Measurements from ENCODE around the gene GPNMB. TPM values are rescaled to one million over a fixed set of nuclear protein-coding genes. Genes with fewer than 3 reads are reported as not detected.

GPNMB gene
- total RNA-seq, 1 donor from 2014 or later: 13.4 TPM

- Histone ChIP-seq H3K4me3 (ENCODE audit: low read depth, low read length) (no peak overlapping the region), H3K27me3 (ENCODE audit: control insufficient read depth, insufficient read depth, low read length) (no peaks in the 10 kb centered on the region), H3K36me3 (ENCODE audit: control insufficient read depth, insufficient read depth, low read length) (no peaks in the 10 kb centered on the region)
- no peak for TF ChIP-seq CTCF (IDR thresholded peaks at IDR 0.05; ENCODE audit: insufficient read depth, low read length, severe bottlenecking)
- DNase-seq (ENCODE audit: low read depth) (peak; percentile 25), FAIRE-seq (peak; percentile 13)
These were observed 13.6 kb upstream of the GPNMB start for GRCh38 chr7:23232966-23233365.

- no peaks in the 10 kb centered on the region for H3K36me3 ChIP-seq (ENCODE audit: control insufficient read depth, insufficient read depth, low read length)
- H3K27me3 ChIP-seq (ENCODE audit: control insufficient read depth, insufficient read depth, low read length): no peaks in the 10 kb centered on the region
- FAIRE-seq: no peak
- TF ChIP-seq CTCF (IDR thresholded peaks at IDR 0.05; ENCODE audit: insufficient read depth, low read length, severe bottlenecking): no peak
- no peak overlapping the region for H3K4me3 ChIP-seq (ENCODE audit: low read depth, low read length)
- DNase-seq (ENCODE audit: low read depth): no peak
These were observed 11.8 kb upstream of the GPNMB start for GRCh38 chr7:23234569-23235296.

DNA sequence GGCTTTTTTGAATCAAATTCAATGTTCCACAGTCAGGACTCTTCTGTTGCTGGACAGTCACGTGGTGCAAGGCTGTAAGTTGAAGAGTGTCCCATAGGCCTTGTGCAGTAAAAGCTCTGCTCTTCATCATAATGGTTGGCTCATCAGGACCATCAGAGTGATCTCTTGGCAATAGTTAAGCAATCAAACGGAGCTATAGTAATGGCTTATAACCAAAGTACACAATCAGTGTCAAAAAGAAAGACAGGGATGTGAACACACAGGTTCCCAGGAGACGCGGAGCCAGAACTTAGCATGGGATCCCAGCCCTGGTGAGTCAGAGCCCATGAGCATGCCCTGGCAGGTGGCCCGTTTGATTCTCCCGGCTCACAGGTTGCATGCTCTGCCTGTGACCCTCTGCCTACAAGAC, 10.8 kb upstream of the GPNMB start:
- FAIRE-seq (peak; percentile 36), DNase-seq (ENCODE audit: low read depth) (peak; percentile 99)
- no peak for TF ChIP-seq CTCF (IDR thresholded peaks at IDR 0.05; ENCODE audit: insufficient read depth, low read length, severe bottlenecking)
- Histone ChIP-seq H3K4me3 (ENCODE audit: low read depth, low read length) (no peak overlapping the region), H3K36me3 (ENCODE audit: control insufficient read depth, insufficient read depth, low read length) (no peaks in the 10 kb centered on the region), H3K27me3 (ENCODE audit: control insufficient read depth, insufficient read depth, low read length) (no peaks in the 10 kb centered on the region)

GRCh38 chr7:23237000-23237399, 9.6 kb upstream of the GPNMB start:
- DNase-seq (ENCODE audit: low read depth): no peak
- no peak for TF ChIP-seq CTCF (IDR thresholded peaks at IDR 0.05; ENCODE audit: insufficient read depth, low read length, severe bottlenecking)
- Histone ChIP-seq H3K36me3 (ENCODE audit: control insufficient read depth, insufficient read depth, low read length) (no peaks in the 10 kb centered on the region), H3K27me3 (ENCODE audit: control insufficient read depth, insufficient read depth, low read length) (no peaks in the 10 kb centered on the region), H3K4me3 (ENCODE audit: low read depth, low read length) (no peak overlapping the region)
- no peak for FAIRE-seq

GRCh38 chr7:23238983-23239652, 7.5 kb upstream of the GPNMB start:
- TF ChIP-seq CTCF (IDR thresholded peaks at IDR 0.05; ENCODE audit: insufficient read depth, low read length, severe bottlenecking): no peak
- FAIRE-seq (no peak), DNase-seq (ENCODE audit: low read depth) (no peak)
- Histone ChIP-seq H3K4me3 (ENCODE audit: low read depth, low read length) (no peak overlapping the region), H3K36me3 (ENCODE audit: control insufficient read depth, insufficient read depth, low read length) (no peaks in the 10 kb centered on the region), H3K27me3 (ENCODE audit: control insufficient read depth, insufficient read depth, low read length) (no peaks in the 10 kb centered on the region)
